AG04450 (cell line): ENCODE measurements around the gene HNF1A. TPM values are rescaled to one million over a fixed set of nuclear protein-coding genes. Genes with fewer than 3 reads are reported as not detected.
"Not testable (repeated sequence)": the region's sequence is repeated elsewhere in the genome, so short reads cannot be mapped to it uniquely, and the experiment has no call there.

Experiments
- CTCF ChIA-PET: fragments of 300-600, 350-600 bp; formaldehyde crosslinking; extraction: SDS; loops from one replicate; lab custom pipeline; 2022; ENCODE audit warnings: antibody characterized with exemption, inconsistent platforms; lab: Charles Lee
- POLR2A ChIA-PET: fragments of 350-600 bp; formaldehyde crosslinking; extraction: SDS; loops from one replicate; lab custom pipeline; 2021; ENCODE audit warnings: antibody characterized with exemption, inconsistent platforms; lab: Yijun Ruan, JAX
- DNase-seq: peaks from one replicate; pipeline ENCODE4 v3.0.0-alpha.2; 2011; ENCODE audit warnings: low read depth, low spot score
- H3K27ac ChIP-seq: one replicate; pipeline ENCODE4 v1.5.1; 2012; ENCODE audit warnings: low read depth, low read length, control low read depth
- H3K27me3 ChIP-seq: one replicate; pipeline ENCODE4 v1.6.0; 2012; ENCODE audit warnings: low read length; ENCODE audit not compliant: control insufficient read depth, insufficient read depth
- H3K4me3 ChIP-seq: 2 replicates; pipeline ENCODE4 v1.5.1; 2011; ENCODE audit warnings: mild to moderate bottlenecking, low read depth, low read length, control low read depth
- H3K9me3 ChIP-seq: 2 replicates; pipeline ENCODE4 v1.5.1; 2012; ENCODE audit warnings: low read length; ENCODE audit not compliant: control insufficient read depth, insufficient read depth
- CTCF ChIP-seq: IDR thresholded peaks from 2 replicates; pipeline ENCODE4 v1.5.1; 2011; ENCODE audit warnings: low read depth, low read length, control low read depth, inconsistent platforms
- polyA plus RNA-seq: library from polyadenylated mRNA; depleted of rRNA; stranded (reverse); fragments of >200 nt; gene quantifications from 2 replicates; pipeline ENCODE4 v1.2.3, GENCODE V29; 2011

Gene HNF1A
- polyA plus RNA-seq, 1 experiment, result not detected

- ChIA-PET POLR2A (interaction anchor here (0.6 kb wide), 1 partner anchor 44 kb away, joined by 5 read pairs; no protein-coding TSS in a partner anchor), CTCF (no interaction called here)
- Histone ChIP-seq H3K27me3 (peaks cover 5% of the 10 kb centered on the region), H3K27ac (no peak overlapping the region), H3K4me3 (no peak overlapping the region), H3K9me3 (no peaks in the 10 kb centered on the region)
- TF ChIP-seq CTCF, result no peak
- DNase-seq, result no peak
Observed at GRCh38 chr12:121034616-121035305, 56.4 kb downstream of the HNF1A start.

GRCh38 chr12:121036810-121037326 lies 58.5 kb downstream of the HNF1A start:
- Histone ChIP-seq H3K9me3 (no peaks in the 10 kb centered on the region), H3K27me3 (peaks cover 3% of the 10 kb centered on the region), H3K27ac (no peak overlapping the region), H3K4me3 (no peak overlapping the region)
- ChIA-PET CTCF (interaction anchor here (0.5 kb wide), 1 partner anchor 408 kb away, joined by 4 read pairs; no protein-coding TSS in a partner anchor), POLR2A (interaction anchor here (0.6 kb wide), 1 partner anchor 271 kb away, joined by 6 read pairs; no protein-coding TSS in a partner anchor)
- no peak for TF ChIP-seq CTCF
- DNase-seq, result peak; percentile 29

- ChIA-PET CTCF (interaction anchor here (1.0 kb wide), 1 partner anchor 21 kb away, joined by 3 read pairs; no protein-coding TSS in a partner anchor), POLR2A (no interaction called here)
- no peaks in the 10 kb centered on the region for H3K9me3 ChIP-seq
- TF ChIP-seq CTCF, result no peak
- no peak within 1 kb of the TSS for H3K27ac ChIP-seq
- H3K4me3 ChIP-seq, result peak within 1 kb of the TSS; percentile 32
- no peak for DNase-seq
- peaks cover 7% of the 10 kb centered on the region for H3K27me3 ChIP-seq
Observed at GRCh38 chr12:121038861-121039668, 60.7 kb downstream of the HNF1A start, which contains the start of gene OASL. TSS of gene OASL (minus strand) at chr12:121039246. CDS start at chr12:121038971, 275 bp downstream.

GRCh38 chr12:121043067-121043466 lies 64.7 kb downstream of the HNF1A start:
- TF ChIP-seq CTCF, result no peak
- ChIA-PET POLR2A (no interaction called here), CTCF (no interaction called here)
- H3K9me3 ChIP-seq, result no peaks in the 10 kb centered on the region
- no peak overlapping the region for H3K4me3 ChIP-seq
- no peak for DNase-seq
- H3K27me3 ChIP-seq, result peaks cover 10% of the 10 kb centered on the region
- H3K27ac ChIP-seq, result no peak overlapping the region

- CTCF ChIA-PET, result interaction anchor here (3.0 kb wide), 1 partner anchor 13 kb away, joined by 11 read pairs; no protein-coding TSS in a partner anchor
- DNase-seq, H3K4me3 ChIP-seq, H3K9me3 ChIP-seq, POLR2A ChIA-PET, H3K27ac ChIP-seq: not testable (repeated sequence)
- peaks cover 15% of the 10 kb centered on the region for H3K27me3 ChIP-seq
Observed at GRCh38 chr12:121047400-121047799, 69.1 kb downstream of the HNF1A start.
